HG03575 (cell line): ENCODE measurements around the gene PTPRG.
A peak's percentile ranks its signal among the peaks of the same experiment; 100 is the strongest.

Experiments
- ATAC-seq: cut with Tn5 transposase; IDR thresholded peaks from one replicate; pipeline ENCODE4 v1.9.1; 2021; ENCODE audit not compliant: unreplicated experiment, insufficient number of reproducible peaks, low FRiP score; ENCODE audit errors: extremely low read depth

Gene PTPRG

GRCh38 chr3:61887206-61887605, 325.8 kb downstream of the PTPRG start:
- ATAC-seq, result no peak

- no peak for ATAC-seq
These were observed 327.9 kb downstream of the PTPRG start for GRCh38 chr3:61889259-61889658.

- no peak for ATAC-seq
These were observed 328.8 kb downstream of the PTPRG start for GRCh38 chr3:61890167-61890566.

DNA sequence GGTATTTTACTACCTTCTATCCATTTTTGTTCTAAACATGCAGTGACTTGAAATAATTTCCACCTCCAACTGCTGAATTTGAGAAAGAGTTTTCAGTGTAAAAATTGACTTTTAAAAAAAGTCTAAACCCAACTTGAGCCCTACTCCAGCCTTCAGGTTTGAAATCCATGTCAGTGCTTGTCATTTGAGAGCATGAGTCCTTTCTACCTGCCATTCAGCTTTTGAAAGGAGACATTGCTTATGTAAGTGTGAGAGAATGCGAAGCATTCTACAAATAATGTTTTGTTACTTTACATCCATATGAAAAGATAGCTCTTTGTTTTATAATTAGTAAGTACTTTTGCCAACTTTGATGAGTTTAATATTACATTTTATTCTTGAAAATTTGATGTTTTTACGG, 329.2 kb downstream of the PTPRG start:
- ATAC-seq, result no peak

DNA sequence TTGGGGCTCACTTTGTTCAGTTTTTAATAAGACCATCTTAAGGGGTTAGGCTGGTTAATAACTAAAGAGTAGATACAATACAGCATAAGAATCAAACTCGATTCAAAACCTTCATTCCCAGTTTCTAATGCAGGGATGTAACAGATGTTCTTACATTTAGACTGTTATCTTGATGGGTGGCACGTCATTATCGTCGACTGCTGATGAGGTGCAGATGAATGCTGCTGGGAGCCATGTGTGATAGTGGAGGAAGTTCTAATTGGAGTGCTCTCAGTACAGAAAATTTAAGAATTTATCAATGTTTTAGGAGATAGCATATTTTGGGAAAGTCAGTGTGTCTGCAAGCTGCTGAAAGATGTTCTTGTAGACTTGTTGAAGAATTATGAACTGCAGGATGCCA, 331.5 kb downstream of the PTPRG start:
- ATAC-seq, result no peak

- no peak for ATAC-seq
These were observed 332.6 kb downstream of the PTPRG start for GRCh38 chr3:61893840-61894566.

DNA sequence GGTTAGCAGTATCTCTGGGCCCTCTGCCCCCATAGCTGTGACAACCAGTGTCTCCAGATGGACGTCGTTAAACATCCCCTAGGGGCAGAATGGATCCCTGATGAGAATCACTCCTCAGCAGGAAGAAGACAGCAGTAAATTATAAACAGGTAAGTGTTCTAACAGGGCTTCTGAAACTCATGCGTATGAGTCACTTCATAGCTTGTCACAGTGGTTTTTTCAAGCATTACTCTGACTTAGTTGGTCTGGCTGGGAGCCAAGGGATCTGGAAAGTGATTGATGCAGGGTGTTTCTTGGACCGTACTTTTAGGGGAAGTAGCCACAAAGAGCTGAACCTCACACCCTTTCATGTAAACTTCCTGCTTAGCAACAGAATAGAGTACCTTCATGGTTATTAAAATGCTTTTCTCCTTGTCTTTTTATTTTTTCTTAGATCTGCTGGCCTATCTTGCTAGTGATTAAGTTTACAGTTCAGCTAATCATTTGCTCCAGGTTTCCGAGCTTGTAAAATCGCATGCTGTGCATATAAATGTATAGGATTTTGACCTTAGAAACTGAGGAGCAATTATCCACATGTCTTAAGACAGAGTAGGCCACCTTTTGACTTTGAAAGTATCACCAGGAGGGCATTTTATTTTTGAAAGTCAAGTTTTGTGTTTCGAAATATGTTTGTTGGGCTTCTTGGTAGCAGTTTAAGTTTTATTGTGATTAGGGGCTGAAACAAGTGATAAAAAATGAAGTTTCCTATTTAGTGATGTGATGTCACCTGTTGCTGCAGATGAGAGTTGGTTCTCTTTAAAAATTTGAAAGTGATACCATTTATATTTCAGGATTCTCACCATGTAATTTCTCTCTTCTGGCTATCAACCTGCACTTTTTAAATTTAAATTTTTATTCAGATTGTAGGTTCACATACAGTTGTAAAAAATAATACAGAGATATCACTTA, 333.9 kb downstream of the PTPRG start:
- ATAC-seq, result peak; percentile 97

DNA sequence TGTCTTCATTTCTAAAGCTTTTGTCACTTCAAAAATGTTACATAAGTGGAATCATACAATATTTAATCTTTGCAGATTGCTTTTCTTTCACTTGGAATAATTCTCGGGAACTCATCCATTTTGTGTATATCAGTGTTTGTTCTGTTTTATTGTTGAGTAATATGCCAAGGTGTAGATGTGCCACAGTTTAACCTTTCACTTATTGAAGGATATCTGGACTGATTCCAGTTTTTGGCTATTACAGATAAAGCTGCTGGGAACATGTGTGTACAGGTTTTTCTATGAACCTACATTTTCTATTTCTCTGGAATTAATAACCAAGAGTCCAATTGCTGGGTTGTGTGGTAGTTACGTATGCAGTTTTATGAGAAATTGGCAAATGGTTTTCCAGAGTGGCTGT, 334.9 kb downstream of the PTPRG start:
- ATAC-seq, result no peak

GRCh38 chr3:61897848-61898247, 336.5 kb downstream of the PTPRG start:
- ATAC-seq, result no peak

DNA sequence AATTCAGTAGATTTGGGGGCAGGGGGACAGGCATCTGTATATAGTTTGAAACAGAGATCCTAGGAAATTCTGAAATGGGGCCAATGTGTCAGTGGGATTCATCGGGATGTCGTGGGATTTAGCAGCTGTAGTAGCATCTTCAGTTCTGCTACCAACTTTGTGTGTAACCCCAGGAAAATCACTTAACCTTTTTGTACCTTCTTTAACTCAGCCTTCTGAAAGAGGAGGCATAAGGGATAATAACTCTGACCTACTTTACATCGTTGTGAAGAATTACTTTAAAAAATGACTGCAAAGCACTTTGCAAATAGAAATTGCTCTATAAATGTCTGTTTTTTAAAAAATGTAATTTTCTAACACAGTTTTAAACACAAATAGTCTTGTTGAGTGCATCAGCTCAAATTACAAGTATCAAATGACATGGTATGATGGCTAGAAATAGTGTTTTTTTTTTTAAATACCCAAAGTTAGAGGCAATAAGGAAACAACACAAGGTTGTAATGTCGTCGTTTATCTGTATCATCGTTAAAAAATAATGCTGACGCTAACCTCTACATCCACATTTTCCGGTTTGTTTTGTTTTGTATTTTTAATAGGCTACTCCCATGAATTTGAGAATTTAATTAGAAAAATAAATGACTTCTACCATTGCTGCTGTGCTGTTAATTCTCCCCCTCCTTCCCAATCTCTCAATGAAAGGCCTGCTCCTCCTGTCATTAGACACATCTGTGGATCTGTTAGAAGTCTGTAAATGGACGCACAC, 338.5 kb downstream of the PTPRG start:
- no peak for ATAC-seq

DNA sequence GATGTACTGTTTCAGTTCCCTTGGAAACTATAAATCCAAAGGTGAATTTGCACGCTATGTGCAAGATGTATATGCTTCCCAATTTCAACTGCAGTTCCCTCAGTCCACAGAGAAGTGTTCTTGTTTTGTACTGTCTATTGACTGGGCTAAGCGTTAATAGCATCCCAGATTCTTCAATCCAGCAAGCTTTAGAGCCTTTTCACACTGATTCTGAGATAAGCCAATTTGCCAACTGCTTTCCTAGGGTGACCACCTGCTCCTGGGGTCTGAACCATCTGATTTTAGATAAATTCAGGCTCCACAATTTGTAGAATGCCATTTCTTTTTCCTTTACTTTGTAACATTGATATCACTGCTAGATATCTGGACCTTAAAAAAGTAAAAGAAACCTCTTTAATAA, 340.1 kb downstream of the PTPRG start:
- ATAC-seq, result no peak

GRCh38 chr3:61901986-61902385, 340.6 kb downstream of the PTPRG start:
- ATAC-seq, result no peak

DNA sequence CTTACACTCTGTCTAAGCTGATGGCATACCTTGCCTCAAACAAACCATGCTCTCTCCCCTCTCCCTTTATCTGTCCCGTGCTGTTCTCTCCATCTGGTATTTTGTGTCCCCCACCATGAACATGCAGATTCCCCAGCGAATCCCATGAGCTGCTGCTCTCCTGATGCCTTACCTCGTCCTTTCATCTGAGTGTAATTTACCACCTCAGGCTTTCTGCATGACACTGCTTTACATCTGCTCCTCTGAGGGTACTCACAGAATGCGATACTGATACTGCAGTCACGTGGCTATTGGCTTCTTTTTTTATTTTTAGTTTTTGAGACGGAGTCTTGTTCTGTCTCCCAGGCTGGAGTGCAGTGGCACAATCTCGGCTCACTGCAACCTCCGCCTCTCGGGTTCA, 341.7 kb downstream of the PTPRG start:
- no peak for ATAC-seq

DNA sequence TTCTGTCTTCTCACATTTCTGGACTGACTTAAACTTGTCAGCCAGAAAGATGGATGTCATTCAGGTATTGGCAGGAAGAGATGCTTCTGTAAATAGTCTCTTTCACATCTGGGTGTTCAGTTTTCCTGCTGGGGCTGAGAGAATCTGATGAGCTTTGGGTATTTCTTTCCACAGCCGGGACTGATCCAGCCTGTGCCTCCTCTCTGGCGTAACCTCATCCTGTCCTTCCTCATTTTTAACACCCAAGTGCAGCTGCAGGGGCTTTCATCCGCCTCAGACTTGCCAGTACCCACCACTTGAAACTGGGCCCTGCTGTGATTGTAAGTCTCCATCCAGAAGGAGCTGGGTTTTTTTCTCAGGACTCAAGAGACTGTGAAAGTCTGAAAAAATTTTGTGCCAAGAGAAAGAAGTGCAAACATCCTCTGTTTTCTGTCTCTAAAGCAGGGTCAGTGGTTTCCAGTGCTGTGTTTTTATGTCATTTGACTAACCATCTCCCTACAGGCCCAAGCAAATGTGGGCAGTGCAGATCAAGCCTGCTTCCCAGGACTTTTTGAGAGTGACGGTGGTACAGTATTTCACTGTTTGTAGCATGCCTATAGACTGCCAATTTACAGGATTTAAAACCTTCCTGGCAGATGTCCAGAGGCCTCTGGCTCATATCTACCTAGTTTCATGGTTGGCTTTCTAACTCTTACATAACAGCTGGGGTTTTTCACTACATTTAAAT, 342.7 kb downstream of the PTPRG start:
- ATAC-seq, result no peak

DNA sequence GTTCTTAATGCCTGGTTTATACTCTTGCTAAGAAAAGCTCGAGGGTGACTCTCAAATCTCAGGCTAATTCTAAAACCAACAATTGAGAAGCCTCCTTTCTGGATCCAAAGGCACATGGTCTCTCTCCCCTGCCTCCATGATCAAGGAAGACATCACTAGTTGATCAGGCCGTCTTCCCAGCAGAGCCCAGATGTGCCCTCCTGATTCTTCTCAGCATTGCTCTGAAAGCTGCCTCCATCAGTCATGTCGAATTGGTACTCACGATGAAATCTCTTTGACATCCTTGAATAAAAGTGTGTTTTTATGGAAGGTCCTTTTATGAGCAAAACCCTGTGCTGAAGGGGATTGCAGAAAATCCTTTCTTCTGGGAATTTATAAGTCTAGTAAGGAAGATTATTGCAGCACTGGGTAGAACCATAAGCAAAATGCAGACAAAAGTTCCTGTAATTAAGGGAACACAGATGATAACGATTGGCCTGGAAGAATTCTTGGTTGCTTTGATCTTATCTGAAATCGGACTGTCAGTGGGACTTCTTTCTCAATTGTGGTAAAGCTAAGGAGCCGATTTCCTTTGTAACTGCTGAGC, 345.9 kb downstream of the PTPRG start:
- no peak for ATAC-seq

DNA sequence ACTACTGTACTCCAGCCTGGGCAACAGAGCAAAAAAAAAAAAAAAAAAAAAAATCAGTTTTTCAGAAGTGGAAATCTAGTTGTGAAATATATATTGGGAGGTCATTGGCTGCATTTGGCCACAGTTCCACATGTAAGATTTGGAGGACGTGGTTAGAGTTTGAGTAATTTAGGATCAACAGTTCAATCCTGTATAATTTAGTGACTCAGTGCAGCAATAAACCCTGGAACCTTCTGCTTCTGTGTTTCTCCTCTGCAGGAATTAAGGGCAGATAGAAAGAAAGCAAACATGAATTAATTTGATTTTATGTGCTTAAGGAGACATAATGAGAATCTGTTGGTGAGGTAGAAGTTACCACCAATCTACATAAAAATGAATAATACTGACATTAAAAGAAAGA, 347.0 kb downstream of the PTPRG start:
- ATAC-seq, result no peak

GRCh38 chr3:61910732-61911131, 349.4 kb downstream of the PTPRG start:
- ATAC-seq, result no peak

GRCh38 chr3:61912158-61912557, 350.8 kb downstream of the PTPRG start:
- ATAC-seq, result no peak

GRCh38 chr3:61913701-61914100, 352.3 kb downstream of the PTPRG start:
- no peak for ATAC-seq
